ENCODE data around the gene HOXB9.

HOXB9 gene

GRCh38 chr17:48579471-48579759 lies 46.7 kb downstream of the HOXB9 start:
- Histone ChIP-seq H2AFZ (ENCODE audit: low read depth, low read length) (no peak overlapping the region), H3K9ac (ENCODE audit: low read depth, low read length) (no peak overlapping the region), H3K4me1 (ENCODE audit: insufficient read depth, low read length) (no peaks in the 10 kb centered on the region), H3K4me3 (ENCODE audit: low read depth in 1 of 2, low read length in 2 of 2) (no peak overlapping the region), H4K20me1 (ENCODE audit: insufficient read depth, low read length) (peaks cover 4% of the 10 kb centered on the region; the same call in 1 of the 2 replicates), H3K9me3 (ENCODE audit: insufficient read depth, low read length, severe bottlenecking) (no peaks in the 10 kb centered on the region), H3K4me2 (ENCODE audit: insufficient read depth, low read length) (no peak overlapping the region), H3K79me2 (ENCODE audit: insufficient read depth, low read length) (no peaks in the 10 kb centered on the region), H3K27ac (ENCODE audit: low read length) (no peak overlapping the region), H3K36me3 (ENCODE audit: insufficient read depth, low read length) (no peaks in the 10 kb centered on the region), H3K27me3 (ENCODE audit: insufficient read depth, low read length, poor library complexity) (peaks cover 8% of the 10 kb centered on the region)
- TF ChIP-seq EZH2 (IDR thresholded peaks at IDR 0.05; ENCODE audit: borderline replicate concordance, low read depth, low read length, severe bottlenecking) (no peak), CTCF (IDR thresholded peaks at IDR 0.05; ENCODE audit: borderline replicate concordance, extremely low read depth, low read length, poor library complexity, severe bottlenecking) (no peak)
- no peak for DNase-seq
- ATAC-seq (ENCODE audit: insufficient read depth, low read depth), result no peak

GRCh38 chr17:48578616-48579470 lies 47.3 kb downstream of the HOXB9 start:
- no peaks in the 10 kb centered on the region for H3K9me3 ChIP-seq (ENCODE audit: insufficient read depth, low read length, severe bottlenecking)
- H3K4me1 ChIP-seq (ENCODE audit: insufficient read depth, low read length), result no peaks in the 10 kb centered on the region
- no peak for TF ChIP-seq CTCF (IDR thresholded peaks at IDR 0.05; ENCODE audit: borderline replicate concordance, extremely low read depth, low read length, poor library complexity, severe bottlenecking)
- no peak for TF ChIP-seq EZH2 (IDR thresholded peaks at IDR 0.05; ENCODE audit: borderline replicate concordance, low read depth, low read length, severe bottlenecking)
- ATAC-seq (ENCODE audit: insufficient read depth, low read depth), result no peak
- H3K27me3 ChIP-seq (ENCODE audit: insufficient read depth, low read length, poor library complexity), result peaks cover 10% of the 10 kb centered on the region
- no peak overlapping the region for H3K27ac ChIP-seq (ENCODE audit: low read length)
- no peak overlapping the region for H3K9ac ChIP-seq (ENCODE audit: low read depth, low read length)
- H3K79me2 ChIP-seq (ENCODE audit: insufficient read depth, low read length), result no peaks in the 10 kb centered on the region
- no peak overlapping the region for H2AFZ ChIP-seq (ENCODE audit: low read depth, low read length)
- no peaks in the 10 kb centered on the region for H3K36me3 ChIP-seq (ENCODE audit: insufficient read depth, low read length)
- no peak for DNase-seq
- no peak overlapping the region for H3K4me3 ChIP-seq (ENCODE audit: low read depth in 1 of 2, low read length in 2 of 2)
- H3K4me2 ChIP-seq (ENCODE audit: insufficient read depth, low read length), result no peak overlapping the region
- peaks cover 4% of the 10 kb centered on the region; the same call in 1 of the 2 replicates for H4K20me1 ChIP-seq (ENCODE audit: insufficient read depth, low read length)

GRCh38 chr17:48577946-48578615 lies 48.1 kb downstream of the HOXB9 start, which contains the start of gene HOXB4:
HOXB4 (minus strand) TSS chr17:48578350; CDS start chr17:48578319, 31 bp downstream.
- Histone ChIP-seq H3K4me2 (ENCODE audit: insufficient read depth, low read length) (no peak within 1 kb of the TSS), H3K4me1 (ENCODE audit: insufficient read depth, low read length) (no peaks in the 10 kb centered on the region), H2AFZ (ENCODE audit: low read depth, low read length) (no peak within 1 kb of the TSS), H3K27me3 (ENCODE audit: insufficient read depth, low read length, poor library complexity) (peaks cover 10% of the 10 kb centered on the region), H4K20me1 (ENCODE audit: insufficient read depth, low read length) (peaks cover 4% of the 10 kb centered on the region; the same call in 1 of the 2 replicates), H3K27ac (ENCODE audit: low read length) (no peak within 1 kb of the TSS), H3K4me3 (ENCODE audit: low read depth in 1 of 2, low read length in 2 of 2) (no peak within 1 kb of the TSS), H3K79me2 (ENCODE audit: insufficient read depth, low read length) (no peaks in the 10 kb centered on the region), H3K36me3 (ENCODE audit: insufficient read depth, low read length) (no peaks in the 10 kb centered on the region), H3K9ac (ENCODE audit: low read depth, low read length) (no peak within 1 kb of the TSS), H3K9me3 (ENCODE audit: insufficient read depth, low read length, severe bottlenecking) (no peaks in the 10 kb centered on the region)
- TF ChIP-seq EZH2 (IDR thresholded peaks at IDR 0.05; ENCODE audit: borderline replicate concordance, low read depth, low read length, severe bottlenecking) (no peak), CTCF (IDR thresholded peaks at IDR 0.05; ENCODE audit: borderline replicate concordance, extremely low read depth, low read length, poor library complexity, severe bottlenecking) (no peak)
- no peak for DNase-seq
- ATAC-seq (ENCODE audit: insufficient read depth, low read depth), result no peak
